ENCODE data around the gene DCUN1D1. TPM values are rescaled to one million over a fixed set of nuclear protein-coding genes. Genes with fewer than 3 reads are reported as not detected.
A peak's percentile ranks its signal among the peaks of the same experiment; 100 is the strongest.

The DCUN1D1 gene
- total RNA-seq, 4 donors from 2014 or later, result 20.5 to 31.4 (median 27.4) TPM

GRCh38 chr3:182911782-182912111 lies 68.6 kb downstream of the DCUN1D1 start:
- intact Hi-C loops (cut with DNase I; ENCODE audit: low total_unique reads), result no loop called here
- H3K4me3 ChIP-seq, result no peak overlapping the region
- H3K4me1 ChIP-seq, result no peaks in the 10 kb centered on the region
- TF ChIP-seq EP300 (IDR thresholded peaks at IDR 0.05; ENCODE audit: low read depth), result no peak
- TF ChIP-seq, protein P1, sequence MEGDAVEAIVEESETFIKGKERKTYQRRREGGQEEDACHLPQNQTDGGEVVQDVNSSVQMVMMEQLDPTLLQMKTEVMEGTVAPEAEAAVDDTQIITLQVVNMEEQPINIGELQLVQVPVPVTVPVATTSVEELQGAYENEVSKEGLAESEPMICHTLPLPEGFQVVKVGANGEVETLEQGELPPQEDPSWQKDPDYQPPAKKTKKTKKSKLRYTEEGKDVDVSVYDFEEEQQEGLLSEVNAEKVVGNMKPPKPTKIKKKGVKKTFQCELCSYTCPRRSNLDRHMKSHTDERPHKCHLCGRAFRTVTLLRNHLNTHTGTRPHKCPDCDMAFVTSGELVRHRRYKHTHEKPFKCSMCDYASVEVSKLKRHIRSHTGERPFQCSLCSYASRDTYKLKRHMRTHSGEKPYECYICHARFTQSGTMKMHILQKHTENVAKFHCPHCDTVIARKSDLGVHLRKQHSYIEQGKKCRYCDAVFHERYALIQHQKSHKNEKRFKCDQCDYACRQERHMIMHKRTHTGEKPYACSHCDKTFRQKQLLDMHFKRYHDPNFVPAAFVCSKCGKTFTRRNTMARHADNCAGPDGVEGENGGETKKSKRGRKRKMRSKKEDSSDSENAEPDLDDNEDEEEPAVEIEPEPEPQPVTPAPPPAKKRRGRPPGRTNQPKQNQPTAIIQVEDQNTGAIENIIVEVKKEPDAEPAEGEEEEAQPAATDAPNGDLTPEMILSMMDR (IDR thresholded peaks at IDR 0.05), result no peak
- peaks cover 0 to 9% (median 2%) of the 10 kb centered on the region in 4 donors for H3K36me3 ChIP-seq
- no peak for DNase-seq
- no peaks in the 10 kb centered on the region for H3K9me3 ChIP-seq
- no peak overlapping the region for H3K27ac ChIP-seq
- in situ Hi-C loops (cut with MboI; ENCODE audit: low pct_ligation_motif_present in 1 of 4, low pct_unique_long_range_greater_than_20kb in 1 of 4, low sequenced_read_pairs in 3 of 4), result no loop called here
- WGBS, 2 donors (ENCODE audit: low coverage in 1 of 2), result 62 to 79% methylated on average over 4 to 5 of the region's 5 CpGs
- H3K27me3 ChIP-seq, result no peaks in the 10 kb centered on the region

DNA sequence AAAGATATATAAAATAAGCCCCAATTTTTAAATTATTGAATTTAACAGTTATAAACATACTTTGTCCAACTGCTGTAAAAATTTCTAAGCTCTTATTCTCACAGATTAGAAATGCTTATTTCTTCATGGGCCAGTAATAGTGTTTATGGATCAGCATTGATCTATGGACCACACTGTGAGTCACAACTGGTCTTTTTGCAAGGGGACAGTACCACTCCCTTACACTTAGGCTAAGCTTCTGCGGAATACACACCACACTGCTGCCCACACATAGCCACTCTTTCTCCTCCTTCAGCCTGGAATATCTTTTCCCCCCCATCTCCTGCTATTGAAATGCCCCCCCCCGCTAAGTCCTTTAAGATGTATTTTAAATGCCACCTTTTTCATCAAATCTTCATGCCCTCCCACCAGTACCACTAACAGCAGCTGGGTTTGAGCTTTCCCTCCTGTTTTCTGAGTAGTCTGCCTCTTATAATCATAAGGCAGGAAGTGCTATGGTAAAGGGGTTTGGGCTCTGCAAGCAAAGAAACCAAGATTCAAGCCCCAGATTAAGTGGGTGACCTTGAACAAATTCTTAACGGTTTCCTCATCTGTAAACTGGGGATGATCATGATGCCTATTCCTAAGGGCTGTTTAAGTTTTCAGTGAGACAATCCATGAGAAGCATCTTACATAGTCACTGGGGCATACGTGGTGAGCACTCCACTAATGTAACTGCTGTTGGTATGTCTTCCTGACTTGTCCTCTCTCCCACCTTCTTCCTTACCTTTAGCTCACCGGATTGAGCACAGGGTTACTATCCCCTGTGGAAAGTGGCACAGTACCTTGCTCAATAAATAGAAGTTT lies 69.2 kb downstream of the DCUN1D1 start:
- no peaks in the 10 kb centered on the region for H3K9me3 ChIP-seq
- H3K27ac ChIP-seq, result no peak overlapping the region
- no peaks in the 10 kb centered on the region for H3K27me3 ChIP-seq
- WGBS, 2 donors (ENCODE audit: low coverage in 1 of 2), result 87 to 89% methylated on average over 4 to 5 of the region's 5 CpGs
- in situ Hi-C loops (cut with MboI; ENCODE audit: low pct_ligation_motif_present in 1 of 4, low pct_unique_long_range_greater_than_20kb in 1 of 4, low sequenced_read_pairs in 3 of 4) (no loop called here), intact Hi-C loops (cut with DNase I; ENCODE audit: low total_unique reads) (no loop called here)
- no peak overlapping the region for H3K4me3 ChIP-seq
- TF ChIP-seq POLR2AphosphoS5 (IDR thresholded peaks at IDR 0.05) (no peak), POLR2A (IDR thresholded peaks at IDR 0.05) (no peak), EP300 (IDR thresholded peaks at IDR 0.05; ENCODE audit: low read depth) (no peak)
- TF ChIP-seq, protein P1 (IDR thresholded peaks at IDR 0.05), result no peak
- no peaks in the 10 kb centered on the region for H3K4me1 ChIP-seq
- peaks cover 0 to 15% (median 4%) of the 10 kb centered on the region in 4 donors for H3K36me3 ChIP-seq
- DNase-seq, result no peak

DNA sequence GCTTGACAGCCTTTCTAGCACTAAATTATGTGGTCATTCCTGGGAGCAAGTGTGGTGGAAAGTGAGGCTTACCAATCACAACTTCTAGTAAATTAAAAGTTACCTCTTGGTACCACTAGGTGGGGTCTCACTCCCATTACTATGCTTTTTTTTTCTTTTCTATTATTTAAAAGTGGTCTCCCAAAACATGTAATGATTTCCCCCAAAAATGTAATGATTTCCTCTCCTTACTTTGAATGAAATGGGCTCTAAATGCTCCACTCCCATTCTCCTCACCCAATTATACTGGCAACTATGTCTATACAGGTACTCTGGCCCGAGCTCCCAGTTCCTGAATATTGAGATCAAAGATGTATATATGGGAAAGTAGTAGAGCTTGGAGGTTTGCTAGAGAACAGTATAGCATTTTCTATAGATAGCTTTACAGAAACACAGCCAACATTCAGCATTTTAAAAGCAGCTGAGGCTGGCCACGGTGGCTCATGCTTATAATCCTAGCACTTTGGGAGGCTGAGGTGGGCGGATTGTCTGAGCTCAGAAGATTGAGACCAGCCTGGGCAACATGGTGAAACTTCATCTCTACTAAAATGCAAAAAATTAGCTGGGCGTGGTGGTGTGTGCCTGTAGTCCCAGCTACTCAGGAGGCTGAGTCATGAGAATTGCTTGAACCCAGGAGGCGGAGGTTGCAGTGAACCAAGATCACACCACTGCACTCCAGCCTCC lies 70.9 kb downstream of the DCUN1D1 start:
- in situ Hi-C loops (cut with MboI; ENCODE audit: low pct_ligation_motif_present in 1 of 4, low pct_unique_long_range_greater_than_20kb in 1 of 4, low sequenced_read_pairs in 3 of 4), result no loop called here
- Histone ChIP-seq H3K9me3 (no peaks in the 10 kb centered on the region), H3K4me3 (no peak overlapping the region), H3K4me1 (no peaks in the 10 kb centered on the region), H3K36me3 (peaks cover 0 to 15% (median 6%) of the 10 kb centered on the region in 4 donors), H3K27me3 (no peaks in the 10 kb centered on the region), H3K27ac (no peak overlapping the region)
- TF ChIP-seq, protein P1 (IDR thresholded peaks at IDR 0.05), result peak; percentile 27 to 44 (median 28)
- no peak for TF ChIP-seq EP300 (IDR thresholded peaks at IDR 0.05; ENCODE audit: low read depth)
- TF ChIP-seq POLR2AphosphoS5 (IDR thresholded peaks at IDR 0.05), result no peak
- intact Hi-C loops (cut with DNase I; ENCODE audit: low total_unique reads), result no loop called here
- no peak for DNase-seq
- WGBS, 2 donors (ENCODE audit: low coverage in 1 of 2), result 96% methylated on average over 3 to 5 of the region's 5 CpGs

- Histone ChIP-seq H3K27me3 (no peaks in the 10 kb centered on the region), H3K4me1 (no peaks in the 10 kb centered on the region), H3K9me3 (no peaks in the 10 kb centered on the region), H3K36me3 (peaks cover 0 to 12% (median 5%) of the 10 kb centered on the region in 4 donors), H3K4me3 (no peak overlapping the region), H3K27ac (no peak overlapping the region)
- in situ Hi-C loops (cut with MboI; ENCODE audit: low pct_ligation_motif_present in 1 of 4, low pct_unique_long_range_greater_than_20kb in 1 of 4, low sequenced_read_pairs in 3 of 4), result no loop called here
- TF ChIP-seq, protein P1 (IDR thresholded peaks at IDR 0.05), result no peak
- no peak for TF ChIP-seq POLR2AphosphoS5 (IDR thresholded peaks at IDR 0.05)
- TF ChIP-seq EP300 (IDR thresholded peaks at IDR 0.05; ENCODE audit: low read depth), result no peak
- no peak for TF ChIP-seq POLR2A (IDR thresholded peaks at IDR 0.05)
- intact Hi-C loops (cut with DNase I; ENCODE audit: low total_unique reads), result no loop called here
- no peak for DNase-seq
- 100% methylated on average over 1 of the region's 1 CpG for WGBS, 2 donors (ENCODE audit: low coverage in 1 of 2)
These were observed 71.9 kb downstream of the DCUN1D1 start for GRCh38 chr3:182908471-182908870.
